ENCODE results near the gene WNT16.

Gene WNT16

GRCh38 chr7:121382473-121382872, 53.7 kb downstream of the WNT16 start:
- no peak for DNase-seq (ENCODE audit: low spot score)
- Mint-ChIP-seq H3K27ac (no peak overlapping the region), H3K4me3 (no peak overlapping the region), H3K36me3 (ENCODE audit: low read depth) (peaks cover 27% of the 10 kb centered on the region), H3K9me3 (no peaks in the 10 kb centered on the region), H3K4me1 (ENCODE audit: low read depth) (peaks cover 44% of the 10 kb centered on the region), H3K27me3 (ENCODE audit: low read depth) (no peaks in the 10 kb centered on the region)

GRCh38 chr7:121383235-121383910, 54.6 kb downstream of the WNT16 start:
- no peak overlapping the region for H3K4me3 Mint-ChIP-seq
- peaks cover 46% of the 10 kb centered on the region for H3K4me1 Mint-ChIP-seq (ENCODE audit: low read depth)
- no peak overlapping the region for H3K27ac Mint-ChIP-seq

GRCh38 chr7:121384265-121384664, 55.5 kb downstream of the WNT16 start:
- peaks cover 24% of the 10 kb centered on the region for H3K36me3 Mint-ChIP-seq (ENCODE audit: low read depth)
- no peak for DNase-seq (ENCODE audit: low spot score)
- H3K9me3 Mint-ChIP-seq, result no peaks in the 10 kb centered on the region
- no peak overlapping the region for H3K27ac Mint-ChIP-seq
- no peaks in the 10 kb centered on the region for H3K27me3 Mint-ChIP-seq (ENCODE audit: low read depth)
- H3K4me3 Mint-ChIP-seq, result no peak overlapping the region
- peaks cover 46% of the 10 kb centered on the region for H3K4me1 Mint-ChIP-seq (ENCODE audit: low read depth)

More at GRCh38 chr7:121383235-121383910, 54.6 kb downstream of the WNT16 start:
- H3K36me3 Mint-ChIP-seq (ENCODE audit: low read depth), result peaks cover 24% of the 10 kb centered on the region
- no peaks in the 10 kb centered on the region for H3K27me3 Mint-ChIP-seq (ENCODE audit: low read depth)
- DNase-seq (ENCODE audit: low spot score), result no peak
- no peaks in the 10 kb centered on the region for H3K9me3 Mint-ChIP-seq

- Mint-ChIP-seq H3K4me3 (peak overlapping the region; percentile 21), H3K27ac (no peak overlapping the region), H3K9me3 (no peaks in the 10 kb centered on the region), H3K36me3 (ENCODE audit: low read depth) (peaks cover 18% of the 10 kb centered on the region), H3K27me3 (ENCODE audit: low read depth) (no peaks in the 10 kb centered on the region), H3K4me1 (ENCODE audit: low read depth) (peaks cover 48% of the 10 kb centered on the region)
- no peak for DNase-seq (ENCODE audit: low spot score)
Measured at GRCh38 chr7:121385056-121385799, 56.4 kb downstream of the WNT16 start.

- Mint-ChIP-seq H3K4me3 (peak overlapping the region; percentile 21), H3K36me3 (ENCODE audit: low read depth) (peaks cover 15% of the 10 kb centered on the region), H3K4me1 (ENCODE audit: low read depth) (peaks cover 48% of the 10 kb centered on the region), H3K9me3 (no peaks in the 10 kb centered on the region), H3K27me3 (ENCODE audit: low read depth) (no peaks in the 10 kb centered on the region), H3K27ac (peak overlapping the region; percentile 24)
- no peak for DNase-seq (ENCODE audit: low spot score)
Measured at GRCh38 chr7:121385800-121386179, 57.0 kb downstream of the WNT16 start.

- Mint-ChIP-seq H3K27ac (no peak overlapping the region), H3K36me3 (ENCODE audit: low read depth) (peaks cover 17% of the 10 kb centered on the region), H3K4me3 (no peak overlapping the region), H3K9me3 (peaks cover 3% of the 10 kb centered on the region), H3K4me1 (ENCODE audit: low read depth) (peaks cover 54% of the 10 kb centered on the region), H3K27me3 (ENCODE audit: low read depth) (no peaks in the 10 kb centered on the region)
- no peak for DNase-seq (ENCODE audit: low spot score)
Measured at GRCh38 chr7:121388950-121389349, 60.1 kb downstream of the WNT16 start.

- no peak overlapping the region for H3K4me3 Mint-ChIP-seq
- no peak overlapping the region for H3K27ac Mint-ChIP-seq
- DNase-seq (ENCODE audit: low spot score), result no peak
- peaks cover 17% of the 10 kb centered on the region for H3K36me3 Mint-ChIP-seq (ENCODE audit: low read depth)
- peaks cover 3% of the 10 kb centered on the region for H3K9me3 Mint-ChIP-seq
- peaks cover 50% of the 10 kb centered on the region for H3K4me1 Mint-ChIP-seq (ENCODE audit: low read depth)
- H3K27me3 Mint-ChIP-seq (ENCODE audit: low read depth), result no peaks in the 10 kb centered on the region
Measured at GRCh38 chr7:121390109-121390508, 61.3 kb downstream of the WNT16 start.

GRCh38 chr7:121390617-121391016, 61.8 kb downstream of the WNT16 start:
- no peaks in the 10 kb centered on the region for H3K27me3 Mint-ChIP-seq (ENCODE audit: low read depth)
- peaks cover 46% of the 10 kb centered on the region for H3K4me1 Mint-ChIP-seq (ENCODE audit: low read depth)
- H3K27ac Mint-ChIP-seq, result no peak overlapping the region
- no peak overlapping the region for H3K4me3 Mint-ChIP-seq
- peaks cover 3% of the 10 kb centered on the region for H3K9me3 Mint-ChIP-seq
- H3K36me3 Mint-ChIP-seq (ENCODE audit: low read depth), result peaks cover 17% of the 10 kb centered on the region
- no peak for DNase-seq (ENCODE audit: low spot score)
